ENCODE measurements around the gene MYOG.

- TF ChIP-seq EZH2 (IDR thresholded peaks at IDR 0.05; ENCODE audit: borderline replicate concordance, low read length), result no peak
- no peak for TF ChIP-seq CTCF (IDR thresholded peaks at IDR 0.05; ENCODE audit: low read length)
These were observed 39.8 kb downstream of the MYOG start for GRCh38 chr1:203045821-203046594.
